SU-DHL-6 (cell line): ENCODE measurements around the gene OSBPL7.

Source experiments
- EZH2phosphoT487 ChIP-seq: fragments of 200-600 bp; sonication (generic), shearing (Covaris generic); conservative IDR thresholded peaks from 2 replicates; pipeline ENCODE4 v1.6.1; 2018; ENCODE audit warnings: mild to moderate bottlenecking, antibody characterized with exemption, low read length, moderate library complexity, mixed read lengths
- TF ChIP-seq, protein P1 (sequence below): fragments of 200-600 bp; sonication (generic); IDR thresholded peaks from one replicate; pipeline ENCODE4 v1.5.1; 2017; ENCODE audit warnings: antibody characterized with exemption, mild to moderate bottlenecking, low read length, moderate library complexity; ENCODE audit not compliant: insufficient read depth, poor library complexity, severe bottlenecking

DNA sequence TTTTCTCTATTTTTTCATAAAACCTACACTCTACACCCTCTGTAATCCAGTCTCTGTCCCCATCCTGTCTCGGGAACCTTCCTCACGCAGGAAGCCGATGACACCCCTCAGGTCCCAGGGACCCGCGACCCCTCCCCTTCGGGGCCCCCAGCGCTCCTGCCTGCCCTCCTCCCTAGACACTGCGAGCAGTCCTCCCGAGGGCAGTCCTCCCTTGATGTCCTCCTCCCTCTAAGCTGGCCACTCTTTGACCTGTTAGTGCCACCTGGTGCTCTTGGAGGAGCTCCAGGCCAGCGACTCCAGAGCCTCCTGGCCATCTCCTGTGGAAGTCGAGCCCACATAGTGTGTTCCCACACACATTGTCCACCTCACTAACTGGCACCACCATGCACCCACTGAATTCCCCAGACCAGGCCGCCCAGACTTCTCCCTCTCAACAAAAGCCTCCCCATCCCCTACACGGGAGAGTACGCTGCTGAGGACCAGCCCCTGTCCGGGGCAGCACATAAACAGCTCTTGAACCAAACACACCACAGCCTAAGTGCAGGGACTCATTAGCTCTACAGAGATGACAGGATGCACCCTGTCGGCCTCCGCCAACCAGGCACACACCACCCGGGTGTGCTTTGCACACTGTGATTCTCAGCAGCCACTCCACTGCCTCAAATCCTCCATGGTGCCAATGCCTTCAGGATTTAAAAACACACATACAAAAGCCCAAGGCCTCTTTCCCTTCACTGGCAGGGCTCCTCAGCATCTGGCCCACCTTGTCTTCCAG, 9.3 kb downstream of the OSBPL7 start:
- TF ChIP-seq, protein P1, sequence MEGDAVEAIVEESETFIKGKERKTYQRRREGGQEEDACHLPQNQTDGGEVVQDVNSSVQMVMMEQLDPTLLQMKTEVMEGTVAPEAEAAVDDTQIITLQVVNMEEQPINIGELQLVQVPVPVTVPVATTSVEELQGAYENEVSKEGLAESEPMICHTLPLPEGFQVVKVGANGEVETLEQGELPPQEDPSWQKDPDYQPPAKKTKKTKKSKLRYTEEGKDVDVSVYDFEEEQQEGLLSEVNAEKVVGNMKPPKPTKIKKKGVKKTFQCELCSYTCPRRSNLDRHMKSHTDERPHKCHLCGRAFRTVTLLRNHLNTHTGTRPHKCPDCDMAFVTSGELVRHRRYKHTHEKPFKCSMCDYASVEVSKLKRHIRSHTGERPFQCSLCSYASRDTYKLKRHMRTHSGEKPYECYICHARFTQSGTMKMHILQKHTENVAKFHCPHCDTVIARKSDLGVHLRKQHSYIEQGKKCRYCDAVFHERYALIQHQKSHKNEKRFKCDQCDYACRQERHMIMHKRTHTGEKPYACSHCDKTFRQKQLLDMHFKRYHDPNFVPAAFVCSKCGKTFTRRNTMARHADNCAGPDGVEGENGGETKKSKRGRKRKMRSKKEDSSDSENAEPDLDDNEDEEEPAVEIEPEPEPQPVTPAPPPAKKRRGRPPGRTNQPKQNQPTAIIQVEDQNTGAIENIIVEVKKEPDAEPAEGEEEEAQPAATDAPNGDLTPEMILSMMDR, result no peak
- TF ChIP-seq EZH2phosphoT487, result no peak
